Heart left ventricle (tissue), 13 donors: Measurements from ENCODE around the gene MTREX.

Experiments used
- POLR2A ChIP-seq, 2 donors: fragments of 450-650 bp; IDR thresholded peaks; one replicate each; pipeline ENCODE4 v1.6.1; 2017; ENCODE audit warnings: antibody characterized with exemption in 2 of 2, mild to moderate bottlenecking in 2 of 2, moderate library complexity in 2 of 2
- TF ChIP-seq, protein P1 (sequence below), 12 donors: fragments of 200-600 bp; sonication (generic) in 4 of 12; IDR thresholded peaks; one replicate each; pipeline versions ENCODE4 v1.5.0 to v1.8.0; 2018 to 2022; ENCODE audit warnings: antibody characterized with exemption in 12 of 12, mild to moderate bottlenecking in 5 of 12
- donor health status: ischemic (EF 13 %, LVEDD 7.1; RV severe dilation, severe dysfunction).
- donor health status: DM: no; HTN: yes; CAD: no.
- donor health status: DM: no; HTN: no; CAD: no.
- donor health status: ischemic (EF 25% LVEDD 6.9; RV normal size, moderate dysfunction).
- donor health status: ischemic (EF 25% LVEDD 5.7; RV mildly dilated, moderate dysfunction).
- donor health status: ischemic (EF 35%, LVEDD 5.7; RV mildly dilated, moderate dysfunction).
- donor health status: nonischemic (EF 11% LVEDD 7.7; RV severe dilation, severe dysfunction).
- donor health status: DM: yes; HTN: yes; CAD: no.
- donor health status: PGD.
- donor health status: ischemic (EF 29% LVEDD 5.4; RV normal size, mild dysfunction).
- donor health status: nonischemic (EF 23%, LVEDD 6.1; RV moderate dilation, normal function).

DNA sequence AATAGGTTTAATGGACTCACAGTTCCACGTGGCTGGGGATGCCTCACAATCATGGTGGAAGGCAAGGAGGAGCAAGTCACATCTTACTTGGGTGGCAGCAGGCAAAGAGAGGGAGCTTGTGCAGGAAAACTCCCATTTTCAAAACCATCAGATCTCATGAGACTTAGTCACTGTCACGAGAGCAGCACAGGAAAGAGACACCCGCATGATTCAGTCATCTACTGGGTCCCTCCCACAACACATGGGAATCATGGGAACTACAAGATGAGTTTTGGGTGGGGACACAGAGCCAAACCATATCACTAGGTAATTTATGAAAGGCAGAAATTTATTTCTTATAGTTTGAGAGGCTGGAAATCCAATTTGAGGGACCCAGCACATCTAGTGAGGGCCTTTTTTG lies 40.0 kb downstream of the MTREX start:
- TF ChIP-seq, protein P1, sequence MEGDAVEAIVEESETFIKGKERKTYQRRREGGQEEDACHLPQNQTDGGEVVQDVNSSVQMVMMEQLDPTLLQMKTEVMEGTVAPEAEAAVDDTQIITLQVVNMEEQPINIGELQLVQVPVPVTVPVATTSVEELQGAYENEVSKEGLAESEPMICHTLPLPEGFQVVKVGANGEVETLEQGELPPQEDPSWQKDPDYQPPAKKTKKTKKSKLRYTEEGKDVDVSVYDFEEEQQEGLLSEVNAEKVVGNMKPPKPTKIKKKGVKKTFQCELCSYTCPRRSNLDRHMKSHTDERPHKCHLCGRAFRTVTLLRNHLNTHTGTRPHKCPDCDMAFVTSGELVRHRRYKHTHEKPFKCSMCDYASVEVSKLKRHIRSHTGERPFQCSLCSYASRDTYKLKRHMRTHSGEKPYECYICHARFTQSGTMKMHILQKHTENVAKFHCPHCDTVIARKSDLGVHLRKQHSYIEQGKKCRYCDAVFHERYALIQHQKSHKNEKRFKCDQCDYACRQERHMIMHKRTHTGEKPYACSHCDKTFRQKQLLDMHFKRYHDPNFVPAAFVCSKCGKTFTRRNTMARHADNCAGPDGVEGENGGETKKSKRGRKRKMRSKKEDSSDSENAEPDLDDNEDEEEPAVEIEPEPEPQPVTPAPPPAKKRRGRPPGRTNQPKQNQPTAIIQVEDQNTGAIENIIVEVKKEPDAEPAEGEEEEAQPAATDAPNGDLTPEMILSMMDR (IDR thresholded peaks at IDR 0.05), result no peak
- TF ChIP-seq POLR2A (IDR thresholded peaks at IDR 0.05), result no peak
